ENCODE data around the gene TSPAN32. TPM values are rescaled to one million over a fixed set of nuclear protein-coding genes. Genes with fewer than 3 reads are reported as not detected.

TSPAN32 gene
- polyA plus RNA-seq, 2 of the 4 experiments (the other 2 are of a cell fraction): not detected

- ChIA-PET POLR2A (no interaction called here), CTCF (interaction anchor here (2.1 to 30.6 kb wide), 4 partner anchors 10 to 224 kb away, joined by 7 to 903 read pairs (median 28); partner anchors contain the start of gene TSSC4)
- FAIRE-seq (no peak), ATAC-seq (no peak), DNase-seq (ENCODE audit: low read depth in 1 of 2, low spot score in 1 of 2) (no peak)
- no peaks in the 10 kb centered on the region for H3K9me3 ChIP-seq
- no peak overlapping the region for H3K27ac ChIP-seq
- no peak overlapping the region for H3K4me3 ChIP-seq
- H3K4me2 ChIP-seq: no peak overlapping the region
- TF ChIP-seq POLR2A (IDR thresholded peaks at IDR 0.05; ENCODE audit: low read length) (no peak), NFE2L2 (conservative IDR thresholded peaks at IDR 0.05; ENCODE audit: low read length) (no peak), EP300 (IDR thresholded peaks at IDR 0.05) (no peak), MAFK (IDR thresholded peaks at IDR 0.05; ENCODE audit: partially characterized antibody) (no peak), ZNF302 (CRISPR knock-in tag; IDR thresholded peaks at IDR 0.05) (no peak), HMGXB4 (CRISPR knock-in tag; IDR thresholded peaks at IDR 0.05; ENCODE audit: borderline replicate concordance) (no peak), CBX8 (IDR thresholded peaks at IDR 0.05) (no peak), REST (IDR thresholded peaks at IDR 0.05) (no peak), HDAC2 (IDR thresholded peaks at IDR 0.05) (no peak), FOSL2 (IDR thresholded peaks at IDR 0.05) (no peak), FOSL2 (CRISPR knock-in tag; IDR thresholded peaks at IDR 0.05) (no peak), ATOH8 (CRISPR knock-in tag; IDR thresholded peaks at IDR 0.05; ENCODE audit: low read depth) (no peak), GATA3 (IDR thresholded peaks at IDR 0.05; ENCODE audit: borderline replicate concordance) (no peak), SREBF2 (IDR thresholded peaks at IDR 0.05) (no peak), CTCF (IDR thresholded peaks at IDR 0.05) (no peak), HEYL (CRISPR knock-in tag; IDR thresholded peaks at IDR 0.05) (no peak), CBX2 (IDR thresholded peaks at IDR 0.05; ENCODE audit: borderline replicate concordance, low read depth) (no peak), POLR2AphosphoS2 (conservative IDR thresholded peaks at IDR 0.05; ENCODE audit: low read length) (no peak)
- H3K4me1 ChIP-seq: no peaks in the 10 kb centered on the region
- WGBS (ENCODE audit: missing lambda C conversion rate): 78% methylated on average over 4 of the region's 7 CpGs
Measured at GRCh38 chr11:2308713-2309112, 6.9 kb downstream of the TSPAN32 start.

- no peak for TF ChIP-seq KDM1A (IDR thresholded peaks at IDR 0.05; ENCODE audit: low read depth)
- no peak for TF ChIP-seq CHD2 (IDR thresholded peaks at IDR 0.05; ENCODE audit: low read length, partially characterized antibody)
- Histone ChIP-seq H3K4me1 (no peaks in the 10 kb centered on the region), H3K4me3 (no peak overlapping the region), H3K9me3 (no peaks in the 10 kb centered on the region), H3K27ac (no peak overlapping the region), H3K4me2 (no peak overlapping the region)
- ATAC-seq (no peak), FAIRE-seq (no peak), DNase-seq (ENCODE audit: low read depth in 1 of 2, low spot score in 1 of 2) (no peak)
- 56% methylated on average over 11 of the region's 19 CpGs for WGBS (ENCODE audit: missing lambda C conversion rate)
- ChIA-PET CTCF (interaction anchor here (0.6 to 30.6 kb wide), 7 partner anchors 10 to 223 kb away, joined by 3 to 903 read pairs (median 7); partner anchors contain the start of gene TSSC4), POLR2A (interaction anchor here (1.2 kb wide), 1 partner anchor 69 kb away, joined by 4 read pairs; no protein-coding TSS in a partner anchor)
Measured at GRCh38 chr11:2309251-2310072, 7.6 kb downstream of the TSPAN32 start.

Measured in A549 (cell line).